PC-3 (cell line): ENCODE results near the gene KCND3. TPM values are rescaled to one million over a fixed set of nuclear protein-coding genes. Genes with fewer than 3 reads are reported as not detected.

Source experiments
- ATAC-seq: fragments of 200-7000 bp; cut with Tn5 transposase; 2 replicates; pipeline ENCODE4 v1.9.1; 2020; ENCODE audit warnings: mild to moderate bottlenecking, moderate library complexity
- BruUV-seq: library from RNA; stranded (reverse); fragments of 400-500 nt; replicated peaks from 2 replicates; lab custom pipeline; 2021; lab: Mats Ljungman, UMichigan
- CTCF ChIA-PET: fragments of 300-600 bp; sonication (Branson Sonifier 250); formaldehyde crosslinking; loops from one replicate; lab custom pipeline; 2022; ENCODE audit warnings: antibody characterized with exemption; lab: Charles Lee
- POLR2A ChIA-PET: fragments of 300-600 bp; sonication (Branson Sonifier 250); formaldehyde crosslinking; loops from one replicate; lab custom pipeline; 2022; ENCODE audit warnings: antibody characterized with exemption; ENCODE audit not compliant: unreplicated experiment; lab: Charles Lee
- DNase-seq: peaks from one replicate; pipeline ENCODE4 v3.0.0-alpha.2; 2015
- H2AFZ ChIP-seq: fragments of 300-600 bp; sonication (generic); 2 replicates; pipeline ENCODE4 v1.6.0; 2016; ENCODE audit warnings: antibody characterized with exemption, low read length
- H3F3A ChIP-seq: fragments of 300-600 bp; sonication (generic); one replicate; pipeline ENCODE4 v1.6.0; 2017; ENCODE audit warnings: antibody characterized with exemption, low read length, control low read depth, mild to moderate bottlenecking; ENCODE audit not compliant: unreplicated experiment
- H3K27ac ChIP-seq: fragments of 300-600 bp; sonication (generic); 2 replicates; pipeline ENCODE4 v1.5.1; 2016; ENCODE audit warnings: mild to moderate bottlenecking, low read length
- H3K27me3 ChIP-seq: fragments of 300-600 bp; sonication (generic); 2 replicates; pipeline ENCODE4 v1.6.1; 2016; ENCODE audit warnings: low read length, mixed read lengths
- H3K36me3 ChIP-seq: fragments of 300-600 bp; sonication (generic); 2 replicates; pipeline ENCODE4 v1.6.1; 2016; ENCODE audit warnings: low read depth, mixed run types, low read length, mixed read lengths
- H3K4me1 ChIP-seq: fragments of 300-600 bp; sonication (generic); 2 replicates; pipeline ENCODE4 v1.5.1; 2016; ENCODE audit warnings: low read length; ENCODE audit not compliant: insufficient read depth
- H3K4me2 ChIP-seq: fragments of 300-600 bp; sonication (generic); 2 replicates; pipeline ENCODE4 v1.6.0; 2016; ENCODE audit warnings: low read length
- H3K4me3 ChIP-seq: fragments of 300-600 bp; sonication (generic); 2 replicates; pipeline ENCODE4 v1.5.1; 2016; ENCODE audit warnings: mild to moderate bottlenecking, low read length, mixed read lengths
- H3K79me2 ChIP-seq: fragments of 300-600 bp; sonication (generic); 2 replicates; pipeline ENCODE4 v1.6.1; 2017; ENCODE audit warnings: low read length, mixed read lengths
- H3K9ac ChIP-seq: fragments of 300-600 bp; sonication (generic); 2 replicates; pipeline ENCODE4 v1.6.0; 2016; ENCODE audit warnings: mild to moderate bottlenecking, low read length
- H3K9me2 ChIP-seq: fragments of 300-600 bp; sonication (generic); replicated peaks from 2 replicates; pipeline ENCODE4 v1.6.1; 2016; ENCODE audit warnings: mixed run types, low read length, mixed read lengths
- H3K9me3 ChIP-seq: fragments of 300-600 bp; sonication (generic); 2 replicates; pipeline ENCODE4 v1.6.1; 2016; ENCODE audit warnings: low read length, mixed read lengths
- H4K20me1 ChIP-seq: fragments of 300-600 bp; sonication (generic); 2 replicates; pipeline ENCODE4 v1.6.1; 2016; ENCODE audit warnings: low read length, mixed read lengths
- EZH2 ChIP-seq: fragments of 300-600 bp; sonication (generic); IDR thresholded peaks from one replicate; pipeline ENCODE4 v1.6.1; 2017; ENCODE audit warnings: antibody characterized with exemption, mild to moderate bottlenecking, low read length; ENCODE audit not compliant: unreplicated experiment
- EZH2phosphoT487 ChIP-seq: fragments of 300-600 bp; sonication (generic); IDR thresholded peaks from 2 replicates; pipeline ENCODE4 v1.6.1; 2018; ENCODE audit warnings: mild to moderate bottlenecking, antibody characterized with exemption, low read length, borderline replicate concordance
- intact Hi-C: fragments of 100-400 bp; cut with micrococcal nuclease; formaldehyde crosslinking; loops from 2 replicates; pipeline ENCODE4 v1.9.0; 2023
- total RNA-seq: library from RNA; depleted of rRNA; stranded (reverse); fragments of >200 nt; gene quantifications from 2 replicates; pipeline ENCODE4 v1.2.3, GENCODE V29; 2014
- TF ChIP-seq, protein P1 (sequence below): fragments of 300-600 bp; sonication (generic); conservative IDR thresholded peaks from 2 replicates; pipeline ENCODE4 v1.5.1; 2017; ENCODE audit warnings: antibody characterized with exemption, low read depth, mild to moderate bottlenecking, low read length

The KCND3 gene
- total RNA-seq, 1 experiment from 2014 or later = not detected

GRCh38 chr1:111980686-111981085 lies 8.8 kb downstream of the KCND3 start:
- Histone ChIP-seq H2AFZ (no peak overlapping the region), H3K79me2 (no peaks in the 10 kb centered on the region), H3K4me2 (no peak overlapping the region), H3K4me1 (peaks cover 12% of the 10 kb centered on the region; the same call in 1 of the 2 replicates), H3K27ac (no peak overlapping the region), H3K27me3 (peaks cover 32% of the 10 kb centered on the region), H3F3A (no peaks in the 10 kb centered on the region), H3K36me3 (no peaks in the 10 kb centered on the region), H3K4me3 (no peak overlapping the region), H3K9ac (no peak overlapping the region), H3K9me3 (no peaks in the 10 kb centered on the region), H4K20me1 (no peaks in the 10 kb centered on the region), H3K9me2 (no peaks in the 10 kb centered on the region)
- TF ChIP-seq, protein P1, sequence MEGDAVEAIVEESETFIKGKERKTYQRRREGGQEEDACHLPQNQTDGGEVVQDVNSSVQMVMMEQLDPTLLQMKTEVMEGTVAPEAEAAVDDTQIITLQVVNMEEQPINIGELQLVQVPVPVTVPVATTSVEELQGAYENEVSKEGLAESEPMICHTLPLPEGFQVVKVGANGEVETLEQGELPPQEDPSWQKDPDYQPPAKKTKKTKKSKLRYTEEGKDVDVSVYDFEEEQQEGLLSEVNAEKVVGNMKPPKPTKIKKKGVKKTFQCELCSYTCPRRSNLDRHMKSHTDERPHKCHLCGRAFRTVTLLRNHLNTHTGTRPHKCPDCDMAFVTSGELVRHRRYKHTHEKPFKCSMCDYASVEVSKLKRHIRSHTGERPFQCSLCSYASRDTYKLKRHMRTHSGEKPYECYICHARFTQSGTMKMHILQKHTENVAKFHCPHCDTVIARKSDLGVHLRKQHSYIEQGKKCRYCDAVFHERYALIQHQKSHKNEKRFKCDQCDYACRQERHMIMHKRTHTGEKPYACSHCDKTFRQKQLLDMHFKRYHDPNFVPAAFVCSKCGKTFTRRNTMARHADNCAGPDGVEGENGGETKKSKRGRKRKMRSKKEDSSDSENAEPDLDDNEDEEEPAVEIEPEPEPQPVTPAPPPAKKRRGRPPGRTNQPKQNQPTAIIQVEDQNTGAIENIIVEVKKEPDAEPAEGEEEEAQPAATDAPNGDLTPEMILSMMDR = no peak
- TF ChIP-seq EZH2phosphoT487 (no peak), EZH2 (no peak)
- ATAC-seq (no peak), DNase-seq (no peak)
- no TSS peak for BruUV-seq
- intact Hi-C loops = no loop called here
- CTCF ChIA-PET = no interaction called here
- POLR2A ChIA-PET = no interaction called here

DNA sequence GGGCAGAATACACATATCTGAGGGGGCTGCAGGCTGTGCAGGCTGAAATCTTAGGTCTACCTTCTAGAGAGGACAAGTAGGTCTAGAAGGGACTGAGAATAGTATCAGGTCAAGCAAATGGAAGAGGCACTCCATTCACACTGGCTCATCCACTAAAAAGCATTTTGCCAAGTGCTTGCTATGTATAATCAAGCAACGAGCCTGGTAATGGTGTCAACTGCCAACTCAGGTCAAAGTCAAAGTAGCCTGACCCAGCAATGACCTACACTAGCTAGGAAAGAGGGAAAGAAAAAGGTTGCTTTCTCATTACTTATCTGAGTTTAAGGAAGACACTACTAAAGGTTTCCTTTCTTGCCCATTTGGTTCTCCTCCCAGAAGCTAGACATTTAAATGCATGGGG lies 10.8 kb downstream of the KCND3 start:
- H3K4me3 ChIP-seq = no peak overlapping the region
- H3K27me3 ChIP-seq = peaks cover 35% of the 10 kb centered on the region
- H3K4me1 ChIP-seq = peaks cover 12% of the 10 kb centered on the region; the same call in 1 of the 2 replicates
- H3K9ac ChIP-seq = no peak overlapping the region
- no peak for DNase-seq
- H3K79me2 ChIP-seq = no peaks in the 10 kb centered on the region
- BruUV-seq = no TSS peak
- H3F3A ChIP-seq = no peaks in the 10 kb centered on the region
- H3K9me3 ChIP-seq = no peaks in the 10 kb centered on the region
- intact Hi-C loops = no loop called here
- no peak overlapping the region for H3K4me2 ChIP-seq
- TF ChIP-seq EZH2phosphoT487 (no peak), EZH2 (no peak)
- TF ChIP-seq, protein P1 = no peak
- no peak for ATAC-seq
- H3K27ac ChIP-seq = no peak overlapping the region
- ChIA-PET POLR2A (no interaction called here), CTCF (no interaction called here)
- no peaks in the 10 kb centered on the region for H3K9me2 ChIP-seq
- no peak overlapping the region for H2AFZ ChIP-seq
- H3K36me3 ChIP-seq = no peaks in the 10 kb centered on the region
- no peaks in the 10 kb centered on the region for H4K20me1 ChIP-seq

- no peaks in the 10 kb centered on the region for H3K79me2 ChIP-seq
- H3K9ac ChIP-seq = no peak overlapping the region
- H3K4me1 ChIP-seq = peaks cover 12% of the 10 kb centered on the region; the same call in 1 of the 2 replicates
- TF ChIP-seq EZH2 (no peak), EZH2phosphoT487 (no peak)
- TF ChIP-seq, protein P1 = no peak
- no peak overlapping the region for H2AFZ ChIP-seq
- no peaks in the 10 kb centered on the region for H3K9me2 ChIP-seq
- POLR2A ChIA-PET = no interaction called here
- no peak overlapping the region for H3K27ac ChIP-seq
- no peaks in the 10 kb centered on the region for H3K9me3 ChIP-seq
- peaks cover 47% of the 10 kb centered on the region for H3K27me3 ChIP-seq
- no peak overlapping the region for H3K4me3 ChIP-seq
- no TSS peak for BruUV-seq
- ATAC-seq (no peak), DNase-seq (no peak)
- H3K36me3 ChIP-seq = no peaks in the 10 kb centered on the region
- intact Hi-C loops = no loop called here
- no peak overlapping the region for H3K4me2 ChIP-seq
- CTCF ChIA-PET = no interaction called here
- H4K20me1 ChIP-seq = no peaks in the 10 kb centered on the region
- H3F3A ChIP-seq = no peaks in the 10 kb centered on the region
Observed at GRCh38 chr1:111977378-111977777, 12.1 kb downstream of the KCND3 start.
